Upper lobe of left lung (tissue), 4 donors: ENCODE results near the gene KLK15.

Source experiments
- CTCF ChIP-seq, 6 experiments: fragments of 450-650 bp in 4 of 6; fragments of 200-600 bp in 2 of 6; sonication (generic) in 2 of 6; IDR thresholded peaks; one replicate each; pipeline ENCODE4 v1.5.1; 2016 to 2019; ENCODE audit warnings: antibody characterized with exemption in 6 of 6
- POLR2A ChIP-seq, 4 donors: fragments of 450-650 bp; IDR thresholded peaks; one replicate each; pipeline ENCODE4 v1.5.1; 2016 to 2017; ENCODE audit warnings: antibody characterized with exemption in 4 of 4, mild to moderate bottlenecking in 2 of 4

GRCh38 chr19:50829801-50830200, 3.6 kb downstream of the KLK15 start:
- TF ChIP-seq CTCF (IDR thresholded peaks at IDR 0.05) (no peak), POLR2A (IDR thresholded peaks at IDR 0.05) (no peak)
